ENCODE results near the gene RBMS3. TPM values are rescaled to one million over a fixed set of nuclear protein-coding genes. Genes with fewer than 3 reads are reported as not detected.
"Not testable (repeated sequence)": the region's sequence is repeated elsewhere in the genome, so short reads cannot be mapped to it uniquely, and the experiment has no call there.

The RBMS3 gene
- polyA plus RNA-seq, 5 donors: 20.5 to 41.4 (median 32.1) TPM

GRCh38 chr3:29335943-29336342 lies 55.1 kb downstream of the RBMS3 start:
- no peak for DNase-seq

GRCh38 chr3:29337565-29337964 lies 56.7 kb downstream of the RBMS3 start:
- DNase-seq: no peak

GRCh38 chr3:29338377-29338776 lies 57.5 kb downstream of the RBMS3 start:
- no peak for DNase-seq

- DNase-seq: no peak
Observed at GRCh38 chr3:29339016-29339833, 58.4 kb downstream of the RBMS3 start.

GRCh38 chr3:29344154-29344553 lies 63.3 kb downstream of the RBMS3 start:
- no peak for DNase-seq

- DNase-seq: no peak
Observed at GRCh38 chr3:29344935-29345334, 64.1 kb downstream of the RBMS3 start.

- DNase-seq: no peak
Observed at GRCh38 chr3:29345516-29346300, 64.8 kb downstream of the RBMS3 start.

- peak in 1 of 2 donors; percentile 18 for DNase-seq
Observed at GRCh38 chr3:29346828-29347227, 66.0 kb downstream of the RBMS3 start.

GRCh38 chr3:29347412-29347811 lies 66.5 kb downstream of the RBMS3 start:
- no peak for DNase-seq

GRCh38 chr3:29348316-29348715 lies 67.4 kb downstream of the RBMS3 start:
- DNase-seq: no peak

GRCh38 chr3:29349049-29349448 lies 68.2 kb downstream of the RBMS3 start:
- DNase-seq: no peak

- DNase-seq: no peak
Observed at GRCh38 chr3:29353807-29354206, 72.9 kb downstream of the RBMS3 start.

GRCh38 chr3:29354894-29355293 lies 74.0 kb downstream of the RBMS3 start:
- DNase-seq: no peak

GRCh38 chr3:29356062-29356461 lies 75.2 kb downstream of the RBMS3 start:
- no peak for DNase-seq

- DNase-seq: not testable (repeated sequence)
Observed at GRCh38 chr3:29360289-29360688, 79.4 kb downstream of the RBMS3 start.

- DNase-seq: no peak
Observed at GRCh38 chr3:29363110-29363509, 82.2 kb downstream of the RBMS3 start.

- DNase-seq: no peak
Observed at GRCh38 chr3:29370021-29370420, 89.2 kb downstream of the RBMS3 start.

GRCh38 chr3:29370476-29371420 lies 89.9 kb downstream of the RBMS3 start:
- DNase-seq: no peak

- DNase-seq: no peak
Observed at GRCh38 chr3:29373131-29373680, 92.3 kb downstream of the RBMS3 start.

GRCh38 chr3:29374226-29374625 lies 93.4 kb downstream of the RBMS3 start:
- DNase-seq: peak in 1 of 2 donors; percentile 17

- DNase-seq: no peak
Observed at GRCh38 chr3:29379097-29379496, 98.2 kb downstream of the RBMS3 start.

GRCh38 chr3:29381595-29381994 lies 100.7 kb downstream of the RBMS3 start:
- no peak for DNase-seq
